Trophoblast cell (in vitro differentiated cells and primary cell): ENCODE data around the gene GLS2.

Experiments
- DNase-seq, 2 donors: peaks; one replicate each; pipeline ENCODE4 v3.0.0-alpha.2; 2016
- H2AFZ ChIP-seq: 2 replicates; pipeline ENCODE4 v1.6.1; 2013; ENCODE audit warnings: low read length, moderate library complexity, mild to moderate bottlenecking; ENCODE audit not compliant: insufficient read depth, poor library complexity
- H2AK5ac ChIP-seq: 2 replicates; pipeline ENCODE4 v1.6.1; 2013; ENCODE audit warnings: mild to moderate bottlenecking, low read length
- H2BK120ac ChIP-seq: 2 replicates; pipeline ENCODE4 v1.6.1; 2013; ENCODE audit warnings: low read length, mild to moderate bottlenecking, moderate library complexity; ENCODE audit not compliant: insufficient read depth, poor library complexity
- H2BK12ac ChIP-seq: 2 replicates; pipeline ENCODE4 v1.6.1; 2013; ENCODE audit warnings: mild to moderate bottlenecking, low read length, moderate library complexity
- H2BK5ac ChIP-seq: 2 replicates; pipeline ENCODE4 v1.6.1; 2013; ENCODE audit warnings: low read length, low read depth, moderate library complexity, mild to moderate bottlenecking; ENCODE audit not compliant: poor library complexity
- H3K14ac ChIP-seq: 2 replicates; pipeline ENCODE4 v1.6.1; 2013; ENCODE audit warnings: mild to moderate bottlenecking, low read length
- H3K18ac ChIP-seq: 2 replicates; pipeline ENCODE4 v1.6.1; 2013; ENCODE audit warnings: mild to moderate bottlenecking, low read length
- H3K23ac ChIP-seq: 2 replicates; pipeline ENCODE4 v1.6.1; 2013; ENCODE audit warnings: low read length
- H3K27ac ChIP-seq: 2 replicates; pipeline ENCODE4 v1.5.1; 2013; ENCODE audit warnings: low read depth, mild to moderate bottlenecking, inconsistent platforms, low read length, moderate library complexity
- H3K27me3 ChIP-seq: 2 replicates; pipeline ENCODE4 v1.6.1; 2013; ENCODE audit warnings: inconsistent platforms, mild to moderate bottlenecking, low read length, moderate library complexity; ENCODE audit not compliant: insufficient read depth
- H3K36me3 ChIP-seq, 2 experiments: 1 replicate in 1 of 2; 2 replicates in 1 of 2; pipeline ENCODE4 v1.6.1; 2013; ENCODE audit warnings: low read length in 2 of 2, mild to moderate bottlenecking in 2 of 2, moderate library complexity in 1 of 2; ENCODE audit not compliant: insufficient read depth in 2 of 2, control insufficient read depth in 1 of 2
- H3K4ac ChIP-seq: 2 replicates; pipeline ENCODE4 v1.6.1; 2013; ENCODE audit warnings: low read depth, mild to moderate bottlenecking, low read length, moderate library complexity
- H3K4me1 ChIP-seq, 2 experiments: 1 replicate in 1 of 2; 2 replicates in 1 of 2; pipeline ENCODE4 v1.6.1; 2013; ENCODE audit warnings: low read length in 2 of 2, mild to moderate bottlenecking in 2 of 2, moderate library complexity in 1 of 2; ENCODE audit not compliant: insufficient read depth in 2 of 2, control insufficient read depth in 1 of 2
- H3K4me2 ChIP-seq: 2 replicates; pipeline ENCODE4 v1.6.1; 2013; ENCODE audit warnings: inconsistent platforms, mild to moderate bottlenecking, low read length, moderate library complexity
- H3K4me3 ChIP-seq: 2 replicates; pipeline ENCODE4 v1.5.1; 2013; ENCODE audit warnings: mild to moderate bottlenecking, low read depth, low read length, inconsistent platforms
- H3K79me1 ChIP-seq: one replicate; pipeline ENCODE4 v1.6.1; 2013; ENCODE audit warnings: low read length
- H3K79me2 ChIP-seq: 2 replicates; pipeline ENCODE4 v1.6.1; 2013; ENCODE audit warnings: low read length, mild to moderate bottlenecking; ENCODE audit not compliant: control insufficient read depth, insufficient read depth, poor library complexity
- H3K9ac ChIP-seq: 2 replicates; pipeline ENCODE4 v1.6.1; 2013; ENCODE audit warnings: mild to moderate bottlenecking, low read length
- H3K9me3 ChIP-seq: 2 replicates; pipeline ENCODE4 v1.6.1; 2013; ENCODE audit warnings: low read depth, mild to moderate bottlenecking, control low read depth, inconsistent platforms, low read length; ENCODE audit not compliant: insufficient read depth
- H4K12ac ChIP-seq: 2 replicates; pipeline ENCODE4 v1.6.1; 2013; ENCODE audit warnings: low read depth, mild to moderate bottlenecking, low read length, moderate library complexity
- H4K8ac ChIP-seq: 2 replicates; pipeline ENCODE4 v1.6.1; 2013; ENCODE audit warnings: low read depth, mild to moderate bottlenecking, low read length, moderate library complexity
- H4K91ac ChIP-seq: one replicate; pipeline ENCODE4 v1.6.1; 2013; ENCODE audit warnings: low read depth, mild to moderate bottlenecking, low read length, moderate library complexity
- WGBS: extraction: QIAGEN DNeasy Blood & Tissue Kit; methylation state at CpG from one replicate; pipeline ENCODE4 v1.1.7; 2013; ENCODE audit warnings: missing lambda C conversion rate; ENCODE audit not compliant: insufficient read length, insufficient coverage; ENCODE audit errors: extremely low coverage; 5-methylcytosine and 5-hydroxymethylcytosine counted together

The GLS2 gene

GRCh38 chr12:56462565-56462964 is 25.4 kb downstream of the GLS2 start:
- Histone ChIP-seq H3K23ac (no peak overlapping the region), H4K91ac (no peak overlapping the region), H4K12ac (no peak overlapping the region), H3K9me3 (no peaks in the 10 kb centered on the region), H3K4me3 (no peak overlapping the region), H3K9ac (no peak overlapping the region), H2BK120ac (no peak overlapping the region), H3K4ac (no peak overlapping the region), H3K36me3 (no peaks in the 10 kb centered on the region), H3K79me1 (no peaks in the 10 kb centered on the region), H3K4me1 (no peaks in the 10 kb centered on the region), H2BK5ac (no peak overlapping the region), H2AK5ac (no peak overlapping the region), H3K14ac (no peak overlapping the region), H4K8ac (no peak overlapping the region), H3K4me2 (no peak overlapping the region), H3K27ac (no peak overlapping the region), H2BK12ac (no peak overlapping the region), H2AFZ (no peak overlapping the region), H3K27me3 (no peaks in the 10 kb centered on the region), H3K18ac (no peak overlapping the region), H3K79me2 (no peaks in the 10 kb centered on the region)
- no peak for DNase-seq

GRCh38 chr12:56461235-56462159 is 26.5 kb downstream of the GLS2 start:
- Histone ChIP-seq H3K27ac (no peak overlapping the region), H2AK5ac (no peak overlapping the region), H3K4ac (no peak overlapping the region), H3K4me2 (no peak overlapping the region), H2BK12ac (no peak overlapping the region), H3K79me2 (no peaks in the 10 kb centered on the region), H3K9me3 (no peaks in the 10 kb centered on the region), H3K9ac (no peak overlapping the region), H3K36me3 (no peaks in the 10 kb centered on the region), H4K12ac (no peak overlapping the region), H2BK5ac (no peak overlapping the region), H3K4me1 (no peaks in the 10 kb centered on the region), H4K8ac (no peak overlapping the region), H4K91ac (no peak overlapping the region), H3K4me3 (no peak overlapping the region), H3K14ac (no peak overlapping the region), H3K79me1 (no peaks in the 10 kb centered on the region), H2BK120ac (no peak overlapping the region), H3K23ac (no peak overlapping the region), H3K18ac (no peak overlapping the region), H2AFZ (no peak overlapping the region), H3K27me3 (no peaks in the 10 kb centered on the region)
- peak; percentile 43 to 72 for DNase-seq
- no CpG with 5 or more reads among the region's 11 CpGs for WGBS

- Histone ChIP-seq H3K9ac (no peak overlapping the region), H3K23ac (no peak overlapping the region), H3K4ac (no peak overlapping the region), H2BK5ac (no peak overlapping the region), H3K27me3 (no peaks in the 10 kb centered on the region), H2AFZ (no peak overlapping the region), H2BK12ac (no peak overlapping the region), H2BK120ac (no peak overlapping the region), H4K91ac (no peak overlapping the region), H4K12ac (no peak overlapping the region), H3K14ac (no peak overlapping the region), H3K36me3 (no peaks in the 10 kb centered on the region), H2AK5ac (no peak overlapping the region), H3K4me1 (no peaks in the 10 kb centered on the region), H3K4me3 (no peak overlapping the region), H3K79me1 (no peaks in the 10 kb centered on the region), H3K4me2 (no peak overlapping the region), H3K79me2 (no peaks in the 10 kb centered on the region), H3K9me3 (no peaks in the 10 kb centered on the region), H3K18ac (no peak overlapping the region), H3K27ac (no peak overlapping the region), H4K8ac (no peak overlapping the region)
- WGBS: no CpG with 5 or more reads among the region's 4 CpGs
- no peak for DNase-seq
These were observed 30.1 kb downstream of the GLS2 start for GRCh38 chr12:56457817-56458216.

GRCh38 chr12:56454557-56454956 is 33.4 kb downstream of the GLS2 start, which contains the start of gene MIP:
MIP (minus strand) TSS chr12:56454657; CDS start chr12:56454613, 44 bp downstream.
- WGBS: no CpG with 5 or more reads among the region's 5 CpGs

More at GRCh38 chr12:56454557-56454956, 33.4 kb downstream of the GLS2 start, which contains the start of gene MIP:
- H2BK5ac ChIP-seq: no peak within 1 kb of the TSS
- H3K9ac ChIP-seq: no peak within 1 kb of the TSS
- no peaks in the 10 kb centered on the region for H3K9me3 ChIP-seq
- no peaks in the 10 kb centered on the region for H3K79me2 ChIP-seq
- no peak within 1 kb of the TSS for H3K27ac ChIP-seq
- no peak for DNase-seq
- H3K23ac ChIP-seq: no peak within 1 kb of the TSS
- H3K36me3 ChIP-seq: no peaks in the 10 kb centered on the region
- H2AK5ac ChIP-seq: no peak within 1 kb of the TSS
- H2BK120ac ChIP-seq: no peak within 1 kb of the TSS
- H3K79me1 ChIP-seq: peaks cover 1% of the 10 kb centered on the region
- H3K18ac ChIP-seq: no peak within 1 kb of the TSS
- no peak within 1 kb of the TSS for H3K4me3 ChIP-seq
- H4K8ac ChIP-seq: no peak within 1 kb of the TSS
- H3K27me3 ChIP-seq: no peaks in the 10 kb centered on the region
- H2AFZ ChIP-seq: no peak within 1 kb of the TSS
- no peaks in the 10 kb centered on the region for H3K4me1 ChIP-seq
- H2BK12ac ChIP-seq: no peak within 1 kb of the TSS
- H4K12ac ChIP-seq: no peak within 1 kb of the TSS
- H3K4ac ChIP-seq: no peak within 1 kb of the TSS
- H3K4me2 ChIP-seq: no peak within 1 kb of the TSS
- no peak within 1 kb of the TSS for H3K14ac ChIP-seq
- no peak within 1 kb of the TSS for H4K91ac ChIP-seq
